Caco-2 (cell line): Measurements from ENCODE around the gene CNGA1. TPM values are rescaled to one million over a fixed set of nuclear protein-coding genes. Genes with fewer than 3 reads are reported as not detected.

Source experiments
- BruUV-seq: library from RNA; stranded (reverse); fragments of 400-500 nt; replicated peaks from 2 replicates; lab custom pipeline; 2021; lab: Mats Ljungman, UMichigan
- CTCF ChIA-PET: fragments of 300-600 bp; sonication (Branson Sonifier 250); formaldehyde crosslinking; loops from one replicate; lab custom pipeline; 2022; ENCODE audit warnings: antibody characterized with exemption; lab: Charles Lee
- POLR2A ChIA-PET: fragments of 300-600 bp; sonication (Branson Sonifier 250); formaldehyde crosslinking; loops from one replicate; lab custom pipeline; 2022; ENCODE audit warnings: antibody characterized with exemption; lab: Charles Lee
- DNase-seq, 2 experiments: peaks; one replicate each; pipeline versions ENCODE4 v3.0.0 to v3.0.0-alpha.2; 2020 to 2022
- H3K27me3 ChIP-seq: replicated peaks from 2 replicates; pipeline ENCODE4 v1.6.0; 2011; ENCODE audit warnings: low read length; ENCODE audit not compliant: control insufficient read depth, insufficient read depth
- H3K36me3 ChIP-seq: 2 replicates; pipeline ENCODE4 v1.5.1; 2011; ENCODE audit warnings: low read length; ENCODE audit not compliant: control insufficient read depth, insufficient read depth
- H3K4me1 ChIP-seq: fragments of 250-450 bp; sonication (Bioruptor Pico); 2 replicates; pipeline ENCODE4 v1.5.1; 2020; ENCODE audit warnings: mild to moderate bottlenecking
- H3K4me3 ChIP-seq: 2 replicates; pipeline ENCODE4 v1.5.1; 2011; ENCODE audit warnings: low read depth, mild to moderate bottlenecking, control low read depth, low read length
- H3K9me3 ChIP-seq: fragments of 250-450 bp; sonication (Bioruptor Pico); 2 replicates; pipeline ENCODE4 v1.5.1; 2020; ENCODE audit warnings: mild to moderate bottlenecking, moderate library complexity
- H3K27ac Mint-ChIP-seq: one replicate; pipeline ENCODE4 v1.8.0; 2022; ENCODE audit warnings: mixed read lengths; ENCODE audit not compliant: unreplicated experiment
- H3K27me3 Mint-ChIP-seq: one replicate; pipeline ENCODE4 v1.8.0; 2022; ENCODE audit warnings: mixed read lengths; ENCODE audit not compliant: insufficient read depth, unreplicated experiment
- H3K36me3 Mint-ChIP-seq: one replicate; pipeline ENCODE4 v1.8.0; 2022; ENCODE audit warnings: mild to moderate bottlenecking, mixed read lengths; ENCODE audit not compliant: insufficient read depth, unreplicated experiment
- H3K4me1 Mint-ChIP-seq: one replicate; pipeline ENCODE4 v1.8.0; 2022; ENCODE audit warnings: low read depth, mixed read lengths; ENCODE audit not compliant: unreplicated experiment
- H3K4me3 Mint-ChIP-seq: one replicate; pipeline ENCODE4 v1.8.0; 2022; ENCODE audit warnings: mild to moderate bottlenecking, moderate library complexity, mixed read lengths; ENCODE audit not compliant: unreplicated experiment
- H3K9me3 Mint-ChIP-seq: one replicate; pipeline ENCODE4 v1.8.0; 2022; ENCODE audit warnings: mixed read lengths; ENCODE audit not compliant: unreplicated experiment
- CTCF ChIP-seq, 2 experiments: fragments of 200-600 bp in 1 of 2; IDR thresholded peaks; 1 replicate in 1 of 2; 2 replicates in 1 of 2; pipeline versions ENCODE4 v1.5.1 to v1.8.0; 2011 to 2022; ENCODE audit warnings: antibody characterized with exemption in 1 of 2, control low read depth in 1 of 2, inconsistent platforms in 1 of 2, low read depth in 1 of 2, low read length in 1 of 2, mild to moderate bottlenecking in 1 of 2, moderate library complexity in 1 of 2; ENCODE audit not compliant: insufficient read depth in 1 of 2, severe bottlenecking in 1 of 2, unreplicated experiment in 1 of 2
- intact Hi-C: fragments of 100-400 bp; cut with micrococcal nuclease; formaldehyde crosslinking; loops from one replicate; pipeline ENCODE4 v1.10.0; 2022; ENCODE audit not compliant: unreplicated experiment
- total RNA-seq: library from RNA; stranded (reverse); gene quantifications from 2 replicates; pipeline ENCODE4 v1.2.3, GENCODE V29; 2022

CNGA1 gene
- total RNA-seq, 1 experiment from 2014 or later: 1.5 TPM

- Mint-ChIP-seq H3K36me3 (peaks cover 54% of the 10 kb centered on the region), H3K27me3 (no peaks in the 10 kb centered on the region), H3K4me3 (no peak overlapping the region), H3K4me1 (peaks cover 17% of the 10 kb centered on the region), H3K9me3 (no peaks in the 10 kb centered on the region), H3K27ac (peak overlapping the region; percentile 47)
- H3K27me3 ChIP-seq: no peaks in the 10 kb centered on the region
- H3K9me3 ChIP-seq: 0 out of 2 replicates have a peak, but pooled peaks cover 8% of the 10 kb centered on the region
- H3K4me1 ChIP-seq: peaks cover 12% of the 10 kb centered on the region
- no peak for DNase-seq
- no peak for TF ChIP-seq CTCF (IDR thresholded peaks at IDR 0.05; ENCODE audit: insufficient read depth in 1 of 2, low read depth in 1 of 2, low read length in 1 of 2, severe bottlenecking in 1 of 2, unreplicated experiment in 1 of 2)
- POLR2A ChIA-PET: no interaction called here
- BruUV-seq: no TSS peak
- intact Hi-C loops: no loop called here
- CTCF ChIA-PET: no interaction called here
- no peaks in the 10 kb centered on the region for H3K36me3 ChIP-seq
- H3K4me3 ChIP-seq: no peak overlapping the region
Measured at GRCh38 chr4:48025005-48025404, 8.5 kb upstream of the CNGA1 start.

GRCh38 chr4:48024522-48024921, 8.0 kb upstream of the CNGA1 start:
- Mint-ChIP-seq H3K27ac (peak overlapping the region; percentile 47), H3K9me3 (no peaks in the 10 kb centered on the region), H3K4me3 (no peak overlapping the region), H3K36me3 (peaks cover 59% of the 10 kb centered on the region), H3K27me3 (no peaks in the 10 kb centered on the region), H3K4me1 (peaks cover 22% of the 10 kb centered on the region)
- Histone ChIP-seq H3K27me3 (no peaks in the 10 kb centered on the region), H3K4me1 (peaks cover 12% of the 10 kb centered on the region; the same call in 1 of the 2 replicates), H3K9me3 (0 out of 2 replicates have a peak, but pooled peaks cover 8% of the 10 kb centered on the region), H3K4me3 (no peak overlapping the region), H3K36me3 (no peaks in the 10 kb centered on the region)
- no peak for DNase-seq
- TF ChIP-seq CTCF (IDR thresholded peaks at IDR 0.05; ENCODE audit: insufficient read depth in 1 of 2, low read depth in 1 of 2, low read length in 1 of 2, severe bottlenecking in 1 of 2, unreplicated experiment in 1 of 2): no peak
- no TSS peak for BruUV-seq
- ChIA-PET POLR2A (no interaction called here), CTCF (no interaction called here)
- intact Hi-C loops: no loop called here

GRCh38 chr4:48022192-48022799, 5.8 kb upstream of the CNGA1 start:
- no peaks in the 10 kb centered on the region for H3K9me3 Mint-ChIP-seq
- BruUV-seq: no TSS peak
- Histone ChIP-seq H3K9me3 (0 out of 2 replicates have a peak, but pooled peaks cover under 1% of the 10 kb centered on the region), H3K36me3 (no peaks in the 10 kb centered on the region), H3K27me3 (no peaks in the 10 kb centered on the region), H3K4me1 (peaks cover 22% of the 10 kb centered on the region), H3K4me3 (no peak overlapping the region)
- TF ChIP-seq CTCF (IDR thresholded peaks at IDR 0.05; ENCODE audit: insufficient read depth in 1 of 2, low read depth in 1 of 2, low read length in 1 of 2, severe bottlenecking in 1 of 2, unreplicated experiment in 1 of 2): no peak
- intact Hi-C loops: no loop called here
- POLR2A ChIA-PET: no interaction called here
- peaks cover 25% of the 10 kb centered on the region for H3K4me1 Mint-ChIP-seq
- H3K36me3 Mint-ChIP-seq: peaks cover 40% of the 10 kb centered on the region
- no peak overlapping the region for H3K27ac Mint-ChIP-seq
- no peak for DNase-seq
- CTCF ChIA-PET: no interaction called here
- no peak overlapping the region for H3K4me3 Mint-ChIP-seq
- H3K27me3 Mint-ChIP-seq: no peaks in the 10 kb centered on the region
